Right lobe of liver (tissue), 4 donors: ENCODE data around the gene PRKACG.
"Not testable (repeated sequence)": the region's sequence is repeated elsewhere in the genome, so short reads cannot be mapped to it uniquely, and the experiment has no call there.

ENCODE experiments used
- CTCF ChIP-seq, 4 donors: fragments of 200-600 bp in 3 of 4; fragments of 450-650 bp in 1 of 4; IDR thresholded peaks; one replicate each; pipeline versions ENCODE4 v1.5.1 to v1.8.0; 2016 to 2022; ENCODE audit warnings: antibody characterized with exemption in 4 of 4, mild to moderate bottlenecking in 2 of 4
- POLR2A ChIP-seq: fragments of 450-650 bp; IDR thresholded peaks from one replicate; pipeline ENCODE4 v1.6.1; 2017; ENCODE audit warnings: antibody characterized with exemption, mild to moderate bottlenecking
- donor health status: DM: no; HTN: no; CAD: no.
- donor health status: DM: no; HTN: no; CAD: no.
- donor health status: DM: no; HTN: yes; CAD: no.

- TF ChIP-seq CTCF (IDR thresholded peaks at IDR 0.05); POLR2A: not testable (repeated sequence)
These were observed 27.0 kb downstream of the PRKACG start for GRCh38 chr9:68986949-68987348.
